Caco-2 (cell line): ENCODE results near the gene TMPRSS11D. TPM values are rescaled to one million over a fixed set of nuclear protein-coding genes. Genes with fewer than 3 reads are reported as not detected.

Experiments
- BruUV-seq: library from RNA; stranded (reverse); fragments of 400-500 nt; replicated peaks from 2 replicates; lab custom pipeline; 2021; lab: Mats Ljungman, UMichigan
- CTCF ChIA-PET: fragments of 300-600 bp; sonication (Branson Sonifier 250); formaldehyde crosslinking; loops from one replicate; lab custom pipeline; 2022; ENCODE audit warnings: antibody characterized with exemption; lab: Charles Lee
- POLR2A ChIA-PET: fragments of 300-600 bp; sonication (Branson Sonifier 250); formaldehyde crosslinking; loops from one replicate; lab custom pipeline; 2022; ENCODE audit warnings: antibody characterized with exemption; lab: Charles Lee
- DNase-seq, 2 experiments: peaks; one replicate each; pipeline versions ENCODE4 v3.0.0 to v3.0.0-alpha.2; 2020 to 2022
- H3K27me3 ChIP-seq: replicated peaks from 2 replicates; pipeline ENCODE4 v1.6.0; 2011; ENCODE audit warnings: low read length; ENCODE audit not compliant: control insufficient read depth, insufficient read depth
- H3K36me3 ChIP-seq: 2 replicates; pipeline ENCODE4 v1.5.1; 2011; ENCODE audit warnings: low read length; ENCODE audit not compliant: control insufficient read depth, insufficient read depth
- H3K4me1 ChIP-seq: fragments of 250-450 bp; sonication (Bioruptor Pico); 2 replicates; pipeline ENCODE4 v1.5.1; 2020; ENCODE audit warnings: mild to moderate bottlenecking
- H3K4me3 ChIP-seq: 2 replicates; pipeline ENCODE4 v1.5.1; 2011; ENCODE audit warnings: low read depth, mild to moderate bottlenecking, control low read depth, low read length
- H3K9me3 ChIP-seq: fragments of 250-450 bp; sonication (Bioruptor Pico); 2 replicates; pipeline ENCODE4 v1.5.1; 2020; ENCODE audit warnings: mild to moderate bottlenecking, moderate library complexity
- H3K27ac Mint-ChIP-seq: one replicate; pipeline ENCODE4 v1.8.0; 2022; ENCODE audit warnings: mixed read lengths; ENCODE audit not compliant: unreplicated experiment
- H3K27me3 Mint-ChIP-seq: one replicate; pipeline ENCODE4 v1.8.0; 2022; ENCODE audit warnings: mixed read lengths; ENCODE audit not compliant: insufficient read depth, unreplicated experiment
- H3K36me3 Mint-ChIP-seq: one replicate; pipeline ENCODE4 v1.8.0; 2022; ENCODE audit warnings: mild to moderate bottlenecking, mixed read lengths; ENCODE audit not compliant: insufficient read depth, unreplicated experiment
- H3K4me1 Mint-ChIP-seq: one replicate; pipeline ENCODE4 v1.8.0; 2022; ENCODE audit warnings: low read depth, mixed read lengths; ENCODE audit not compliant: unreplicated experiment
- H3K4me3 Mint-ChIP-seq: one replicate; pipeline ENCODE4 v1.8.0; 2022; ENCODE audit warnings: mild to moderate bottlenecking, moderate library complexity, mixed read lengths; ENCODE audit not compliant: unreplicated experiment
- H3K9me3 Mint-ChIP-seq: one replicate; pipeline ENCODE4 v1.8.0; 2022; ENCODE audit warnings: mixed read lengths; ENCODE audit not compliant: unreplicated experiment
- intact Hi-C: fragments of 100-400 bp; cut with micrococcal nuclease; formaldehyde crosslinking; loops from one replicate; pipeline ENCODE4 v1.10.0; 2022; ENCODE audit not compliant: unreplicated experiment
- total RNA-seq: library from RNA; stranded (reverse); gene quantifications from 2 replicates; pipeline ENCODE4 v1.2.3, GENCODE V29; 2022
- TF ChIP-seq, protein P1 (sequence below), 2 experiments: fragments of 200-600 bp in 1 of 2; IDR thresholded peaks; 1 replicate in 1 of 2; 2 replicates in 1 of 2; pipeline versions ENCODE4 v1.5.1 to v1.8.0; 2011 to 2022; ENCODE audit warnings: antibody characterized with exemption in 1 of 2, control low read depth in 1 of 2, inconsistent platforms in 1 of 2, low read depth in 1 of 2, low read length in 1 of 2, mild to moderate bottlenecking in 1 of 2, moderate library complexity in 1 of 2; ENCODE audit not compliant: insufficient read depth in 1 of 2, severe bottlenecking in 1 of 2, unreplicated experiment in 1 of 2

The TMPRSS11D gene
- total RNA-seq, 1 experiment from 2014 or later = not detected

DNA sequence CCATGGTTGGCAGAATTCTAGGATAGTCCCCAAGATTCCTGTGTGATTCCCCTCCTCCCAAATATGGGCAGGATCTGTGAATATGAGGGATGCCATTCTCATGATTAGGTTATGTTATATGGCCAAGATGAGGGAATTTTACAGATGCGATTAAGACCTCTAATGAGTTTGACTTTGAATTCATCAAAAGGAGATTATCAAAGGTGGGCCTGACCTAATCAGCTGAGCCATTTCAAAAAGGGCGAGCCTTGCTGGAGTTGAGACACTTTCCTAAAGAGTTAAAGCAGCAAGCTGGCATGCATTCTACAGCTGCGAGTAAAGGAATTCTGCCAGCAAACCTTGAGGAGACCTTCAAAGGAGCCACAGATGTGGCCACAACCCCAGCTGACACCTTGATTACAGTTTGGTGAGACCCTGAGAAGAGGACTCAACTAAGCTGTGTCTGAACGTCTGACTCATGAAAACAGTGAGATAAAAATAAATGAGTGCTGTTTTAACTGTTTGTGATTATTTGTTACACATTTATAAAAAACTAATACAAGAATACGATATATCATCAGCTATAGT is 31.7 kb upstream of the TMPRSS11D start:
- Histone ChIP-seq H3K27me3 (no peaks in the 10 kb centered on the region), H3K36me3 (no peaks in the 10 kb centered on the region), H3K9me3 (no peaks in the 10 kb centered on the region), H3K4me3 (no peak overlapping the region), H3K4me1 (peaks cover 9% of the 10 kb centered on the region)
- H3K27ac Mint-ChIP-seq = no peak overlapping the region
- ChIA-PET CTCF (no interaction called here), POLR2A (no interaction called here)
- H3K27me3 Mint-ChIP-seq = no peaks in the 10 kb centered on the region
- H3K36me3 Mint-ChIP-seq = no peaks in the 10 kb centered on the region
- TF ChIP-seq, protein P1, sequence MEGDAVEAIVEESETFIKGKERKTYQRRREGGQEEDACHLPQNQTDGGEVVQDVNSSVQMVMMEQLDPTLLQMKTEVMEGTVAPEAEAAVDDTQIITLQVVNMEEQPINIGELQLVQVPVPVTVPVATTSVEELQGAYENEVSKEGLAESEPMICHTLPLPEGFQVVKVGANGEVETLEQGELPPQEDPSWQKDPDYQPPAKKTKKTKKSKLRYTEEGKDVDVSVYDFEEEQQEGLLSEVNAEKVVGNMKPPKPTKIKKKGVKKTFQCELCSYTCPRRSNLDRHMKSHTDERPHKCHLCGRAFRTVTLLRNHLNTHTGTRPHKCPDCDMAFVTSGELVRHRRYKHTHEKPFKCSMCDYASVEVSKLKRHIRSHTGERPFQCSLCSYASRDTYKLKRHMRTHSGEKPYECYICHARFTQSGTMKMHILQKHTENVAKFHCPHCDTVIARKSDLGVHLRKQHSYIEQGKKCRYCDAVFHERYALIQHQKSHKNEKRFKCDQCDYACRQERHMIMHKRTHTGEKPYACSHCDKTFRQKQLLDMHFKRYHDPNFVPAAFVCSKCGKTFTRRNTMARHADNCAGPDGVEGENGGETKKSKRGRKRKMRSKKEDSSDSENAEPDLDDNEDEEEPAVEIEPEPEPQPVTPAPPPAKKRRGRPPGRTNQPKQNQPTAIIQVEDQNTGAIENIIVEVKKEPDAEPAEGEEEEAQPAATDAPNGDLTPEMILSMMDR (IDR thresholded peaks at IDR 0.05; ENCODE audit: insufficient read depth in 1 of 2, low read depth in 1 of 2, low read length in 1 of 2, severe bottlenecking in 1 of 2, unreplicated experiment in 1 of 2) = no peak
- no peaks in the 10 kb centered on the region for H3K4me1 Mint-ChIP-seq
- H3K4me3 Mint-ChIP-seq = no peak overlapping the region
- H3K9me3 Mint-ChIP-seq = no peaks in the 10 kb centered on the region
- BruUV-seq = no TSS peak
- intact Hi-C loops = loop anchor here (5.0 kb wide), 1 partner anchor 72 kb away; no protein-coding TSS in a partner anchor
- DNase-seq = no peak

DNA sequence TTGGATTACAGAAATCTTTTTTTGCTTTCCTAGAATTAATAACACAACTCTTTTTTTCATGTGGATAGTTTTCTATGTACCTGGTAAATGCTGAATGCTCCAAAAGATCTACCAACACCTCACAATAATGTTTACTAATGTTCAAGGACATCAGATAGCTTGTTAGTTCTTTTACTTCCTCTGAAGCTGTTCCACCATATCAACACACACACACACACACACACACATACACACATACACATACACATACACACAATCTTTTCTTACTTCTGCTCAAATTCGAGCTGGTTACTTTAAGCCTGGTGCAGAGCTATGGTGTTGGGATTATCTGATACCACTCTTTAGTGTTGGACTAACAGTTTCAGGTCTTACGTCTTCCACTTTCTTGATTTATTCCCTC is 28.3 kb upstream of the TMPRSS11D start:
- Histone ChIP-seq H3K4me3 (no peak overlapping the region), H3K36me3 (no peaks in the 10 kb centered on the region), H3K27me3 (no peaks in the 10 kb centered on the region), H3K4me1 (peaks cover 9% of the 10 kb centered on the region), H3K9me3 (no peaks in the 10 kb centered on the region)
- no TSS peak for BruUV-seq
- Mint-ChIP-seq H3K27ac (no peak overlapping the region), H3K4me1 (no peaks in the 10 kb centered on the region), H3K27me3 (no peaks in the 10 kb centered on the region), H3K9me3 (no peaks in the 10 kb centered on the region), H3K4me3 (no peak overlapping the region), H3K36me3 (no peaks in the 10 kb centered on the region)
- ChIA-PET CTCF (no interaction called here), POLR2A (no interaction called here)
- intact Hi-C loops = no loop called here
- no peak for DNase-seq
- TF ChIP-seq, protein P1 (IDR thresholded peaks at IDR 0.05; ENCODE audit: insufficient read depth in 1 of 2, low read depth in 1 of 2, low read length in 1 of 2, severe bottlenecking in 1 of 2, unreplicated experiment in 1 of 2) = no peak

DNA sequence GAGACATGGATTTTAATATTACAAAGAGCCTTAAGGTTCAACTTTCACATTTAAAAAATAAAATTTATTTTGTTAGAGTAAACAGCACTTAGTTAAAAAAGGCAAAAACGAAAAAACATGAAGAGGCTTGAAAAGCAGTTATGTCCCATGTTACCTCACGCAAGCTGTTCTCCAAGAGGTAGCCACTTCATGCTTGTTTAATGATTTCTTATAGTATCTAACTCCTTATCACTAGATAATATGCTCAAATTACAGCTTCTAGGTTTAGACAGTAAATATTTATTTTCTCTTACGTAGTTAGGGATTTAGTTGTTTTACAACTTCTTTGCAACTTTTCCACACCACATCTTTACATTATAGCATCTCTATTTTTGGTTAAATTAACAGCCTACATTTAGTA is 27.8 kb upstream of the TMPRSS11D start:
- H3K27me3 ChIP-seq = no peaks in the 10 kb centered on the region
- H3K4me3 ChIP-seq = no peak overlapping the region
- ChIA-PET POLR2A (no interaction called here), CTCF (interaction anchor here (1.3 kb wide), 1 partner anchor 19 kb away, joined by 3 read pairs; no protein-coding TSS in a partner anchor)
- TF ChIP-seq, protein P1 (IDR thresholded peaks at IDR 0.05; ENCODE audit: insufficient read depth in 1 of 2, low read depth in 1 of 2, low read length in 1 of 2, severe bottlenecking in 1 of 2, unreplicated experiment in 1 of 2) = no peak
- Mint-ChIP-seq H3K27me3 (no peaks in the 10 kb centered on the region), H3K4me1 (no peaks in the 10 kb centered on the region), H3K36me3 (no peaks in the 10 kb centered on the region), H3K27ac (no peak overlapping the region), H3K4me3 (no peak overlapping the region), H3K9me3 (no peaks in the 10 kb centered on the region)
- H3K36me3 ChIP-seq = no peaks in the 10 kb centered on the region
- BruUV-seq = no TSS peak
- intact Hi-C loops = no loop called here
- peaks cover 9% of the 10 kb centered on the region for H3K4me1 ChIP-seq
- no peak for DNase-seq
- H3K9me3 ChIP-seq = no peaks in the 10 kb centered on the region
